ENCODE measurements around the gene SETD3.

GRCh38 chr14:99503848-99504453 is 23.3 kb upstream of the SETD3 start:
- TF ChIP-seq GATA2 (IDR thresholded peaks at IDR 0.05; ENCODE audit: low read depth, low read length) (no peak), GATA3 (IDR thresholded peaks at IDR 0.05; ENCODE audit: low read depth, low read length) (no peak)

Measured in SH-SY5Y (cell line).